H1 (cell line): ENCODE measurements around the gene RBM19. TPM values are rescaled to one million over a fixed set of nuclear protein-coding genes. Genes with fewer than 3 reads are reported as not detected.

Experiments used
- HDAC2 ChIP-seq, 2 experiments: fragments of 300-600 bp in 1 of 2; sonication (generic) in 1 of 2; IDR thresholded peaks; 2 replicates each; pipeline ENCODE4 v1.6.1; 2011 to 2012; ENCODE audit warnings: low read depth in 2 of 2, low read length in 2 of 2, mild to moderate bottlenecking in 2 of 2, moderate library complexity in 2 of 2, borderline replicate concordance in 1 of 2, inconsistent platforms in 1 of 2
- SAP30 ChIP-seq: fragments of 300-600 bp; sonication (generic); IDR thresholded peaks from 2 replicates; pipeline ENCODE4 v1.7.1; 2012; ENCODE audit warnings: low read length, moderate library complexity, mild to moderate bottlenecking, inconsistent platforms; ENCODE audit not compliant: insufficient read depth, insufficient replicate concordance
- polyA plus RNA-seq, 7 experiments: library from polyadenylated mRNA; depleted of rRNA in 3 of 7; stranded (reverse) in 5 of 7; unstranded in 2 of 7; fragments of >200 nt in 5 of 7; fragments of 200-250 nt in 2 of 7; gene quantifications; 1 replicate in 5 of 7; 2 replicates in 1 of 7; 4 replicates in 1 of 7; pipeline versions ENCODE4 v1.2.1 to v1.2.3, GENCODE V29; 2011 to 2013; ENCODE audit warnings: missing spikeins in 2 of 7, mixed read lengths in 2 of 7
- total RNA-seq: library from RNA; stranded (reverse); fragmentation: NEBNext Ultra II Directional; extraction: Animal tissue kit (Norgen Biotek cat#: 25700); gene quantifications from 2 replicates; pipeline ENCODE4 v1.2.1, GENCODE V29; 2021

RBM19 gene
- total and polyA plus RNA-seq, 2 of the 8 experiments (the other 6 are each of a cell fraction or from before 2014, with no cell fraction given): 23.4 to 61.9 TPM

DNA sequence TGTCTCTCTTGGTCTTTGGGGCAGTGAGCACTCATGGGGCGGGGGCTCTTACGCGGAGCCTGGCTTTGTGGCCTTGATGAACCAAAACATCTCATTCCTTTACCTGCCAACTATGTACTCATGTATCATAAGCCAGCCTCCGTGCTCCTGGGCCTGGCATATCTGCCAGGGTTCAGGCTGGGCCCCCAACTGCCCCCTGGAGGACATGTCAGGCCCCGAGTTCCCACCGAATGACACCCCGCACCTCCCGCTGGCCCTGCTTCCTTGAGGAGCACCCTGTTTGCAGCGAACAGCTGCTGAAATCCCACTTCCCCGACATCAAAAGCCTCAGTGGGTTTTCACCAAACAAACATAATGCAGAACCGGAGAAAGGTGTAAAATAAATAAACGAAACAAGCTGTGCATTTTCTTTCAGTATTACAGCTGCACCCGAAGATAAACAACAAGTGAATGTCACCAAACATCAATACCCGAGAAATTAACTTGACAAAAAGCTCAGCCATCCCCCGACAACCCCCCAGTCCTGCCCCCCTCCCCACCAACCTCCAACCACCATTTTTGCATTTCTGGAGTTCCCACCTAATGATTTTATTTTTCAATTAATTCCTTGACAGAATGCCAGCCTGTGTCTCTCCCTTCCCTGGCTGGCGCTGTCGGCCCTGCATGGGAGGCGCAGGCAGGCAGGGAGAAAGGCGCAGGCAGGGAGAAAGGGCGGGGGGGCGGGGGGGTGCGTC lies 139.2 kb downstream of the RBM19 start (continued):
- no peak for TF ChIP-seq HDAC2 (IDR thresholded peaks at IDR 0.05; ENCODE audit: borderline replicate concordance in 1 of 2, low read depth in 2 of 2, low read length in 2 of 2)
- TF ChIP-seq SAP30: no peak
